Natural killer cell (primary cell): ENCODE results near the gene IVD. TPM values are rescaled to one million over a fixed set of nuclear protein-coding genes. Genes with fewer than 3 reads are reported as not detected.

Source experiments
- ATAC-seq, 3 donors: fragments of 150-1000 bp in 2 of 3; fragments of 200-7000 bp in 1 of 3; cut with Tn5 transposase; 1 replicate in 1 of 3; 2 replicates in 2 of 3; pipeline ENCODE4 v1.10.0; 2021; ENCODE audit warnings: mild to moderate bottlenecking in 2 of 3, moderate library complexity in 2 of 3
- DNase-seq, 2 donors: peaks; one replicate each; pipeline versions ENCODE4 v3.0.0 to v3.0.0-alpha.2; 2013 to 2021; ENCODE audit warnings: mixed read lengths in 1 of 2
- H3K27ac ChIP-seq: one replicate; pipeline ENCODE4 v1.5.1; 2013; ENCODE audit warnings: mild to moderate bottlenecking, low read length
- H3K27me3 ChIP-seq: one replicate; pipeline ENCODE4 v1.6.1; 2013; ENCODE audit warnings: low read length; ENCODE audit not compliant: control insufficient read depth, insufficient read depth
- H3K36me3 ChIP-seq: one replicate; pipeline ENCODE4 v1.6.1; 2013; ENCODE audit warnings: low read length; ENCODE audit not compliant: control insufficient read depth, insufficient read depth
- H3K4me1 ChIP-seq: one replicate; pipeline ENCODE4 v1.6.1; 2013; ENCODE audit warnings: low read length; ENCODE audit not compliant: control insufficient read depth, insufficient read depth
- H3K4me3 ChIP-seq: one replicate; pipeline ENCODE4 v1.5.1; 2013; ENCODE audit warnings: low read length
- H3K9me3 ChIP-seq: one replicate; pipeline ENCODE4 v1.6.1; 2013; ENCODE audit warnings: low read length; ENCODE audit not compliant: control insufficient read depth, insufficient read depth
- H3K27ac Mint-ChIP-seq, 2 donors: one replicate each; pipeline ENCODE4 v1.8.0; 2022; ENCODE audit warnings: mild to moderate bottlenecking in 2 of 2, mixed read lengths in 2 of 2, moderate library complexity in 1 of 2
- H3K27me3 Mint-ChIP-seq, 2 donors: one replicate each; pipeline ENCODE4 v1.8.0; 2022; ENCODE audit warnings: low read depth in 2 of 2, mixed read lengths in 2 of 2
- H3K36me3 Mint-ChIP-seq: one replicate; pipeline ENCODE4 v1.8.0; 2022; ENCODE audit warnings: mixed read lengths
- H3K4me1 Mint-ChIP-seq, 2 donors: one replicate each; pipeline ENCODE4 v1.8.0; 2022; ENCODE audit warnings: mixed read lengths in 2 of 2
- H3K4me3 Mint-ChIP-seq: one replicate; pipeline ENCODE4 v1.8.0; 2022; ENCODE audit warnings: mild to moderate bottlenecking, moderate library complexity, mixed read lengths
- H3K9me3 Mint-ChIP-seq, 2 donors: one replicate each; pipeline ENCODE4 v1.8.0; 2022; ENCODE audit warnings: mixed read lengths in 2 of 2
- CTCF ChIP-seq: fragments of 200-600 bp; IDR thresholded peaks from one replicate; pipeline ENCODE4 v1.8.0; 2022; ENCODE audit warnings: antibody characterized with exemption
- WGBS: methylation state at CpG from one replicate; pipeline ENCODE4 v1.1.7; 2013; ENCODE audit warnings: missing lambda C conversion rate; ENCODE audit not compliant: insufficient coverage; 5-methylcytosine and 5-hydroxymethylcytosine counted together
- intact Hi-C: fragments of 100-400 bp; cut with micrococcal nuclease; formaldehyde crosslinking; loops from one replicate; pipeline ENCODE4 v1.14.2; 2022
- total RNA-seq, 4 donors: library from RNA; stranded (reverse); fragments of 120-200 nt in 1 of 4; gene quantifications; one replicate each; pipeline versions ENCODE4 v1.2.3 to v1.2.4, GENCODE V29; 2013 to 2022

IVD gene
- total RNA-seq, 3 donors from 2014 or later (not counting 1 experiment from before 2014, with no cell fraction given), result 56.2 to 76.8 (median 67.3) TPM

GRCh38 chr15:40369971-40370370 lies 35.6 kb upstream of the IVD start:
- no peak overlapping the region for H3K27ac Mint-ChIP-seq

DNA sequence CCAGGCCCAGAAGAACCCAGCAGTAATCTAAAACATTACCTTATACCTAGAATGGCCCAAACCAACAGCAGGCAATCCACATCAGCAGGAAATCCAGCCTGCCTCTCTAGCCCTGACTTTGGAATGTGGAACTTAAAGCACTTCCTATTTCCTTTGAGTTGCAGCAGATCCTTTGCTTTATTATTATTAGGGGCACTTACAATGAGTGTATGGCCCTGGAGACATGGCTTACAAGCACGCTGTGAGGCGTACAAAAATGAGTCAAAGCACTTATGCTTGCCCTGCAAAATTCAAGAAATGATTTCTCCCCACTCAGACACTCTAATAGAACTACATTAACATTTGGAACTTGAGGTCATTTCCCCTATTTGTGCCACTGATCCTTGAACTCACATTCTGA lies 32.6 kb upstream of the IVD start:
- Histone ChIP-seq H3K4me3 (no peak overlapping the region), H3K36me3 (no peaks in the 10 kb centered on the region), H3K4me1 (peaks cover 7% of the 10 kb centered on the region), H3K9me3 (no peaks in the 10 kb centered on the region), H3K27ac (no peak overlapping the region), H3K27me3 (no peaks in the 10 kb centered on the region)
- DNase-seq (no peak), ATAC-seq (no peak)
- no peaks in the 10 kb centered on the region for H3K27me3 Mint-ChIP-seq
- no peak overlapping the region for H3K27ac Mint-ChIP-seq
- peaks cover 5% of the 10 kb centered on the region in 2 donors for H3K4me1 Mint-ChIP-seq
- no peaks in the 10 kb centered on the region for H3K36me3 Mint-ChIP-seq
- intact Hi-C loops, result no loop called here
- 67% methylated on average over 2 of the region's 2 CpGs for WGBS
- no peak overlapping the region for H3K4me3 Mint-ChIP-seq
- no peaks in the 10 kb centered on the region for H3K9me3 Mint-ChIP-seq
- no peak for TF ChIP-seq CTCF

More at GRCh38 chr15:40369971-40370370, 35.6 kb upstream of the IVD start:
- Mint-ChIP-seq H3K4me1 (peaks cover 18 to 32% of the 10 kb centered on the region in 2 donors), H3K4me3 (no peak overlapping the region), H3K27me3 (no peaks in the 10 kb centered on the region), H3K9me3 (no peaks in the 10 kb centered on the region), H3K36me3 (no peaks in the 10 kb centered on the region)
- ATAC-seq (no peak), DNase-seq (no peak)
- Histone ChIP-seq H3K4me3 (no peak overlapping the region), H3K27me3 (no peaks in the 10 kb centered on the region), H3K27ac (no peak overlapping the region), H3K36me3 (no peaks in the 10 kb centered on the region), H3K9me3 (no peaks in the 10 kb centered on the region), H3K4me1 (peaks cover 31% of the 10 kb centered on the region)
- intact Hi-C loops, result no loop called here
- WGBS, result 94% methylated on average over 13 of the region's 13 CpGs
- TF ChIP-seq CTCF, result no peak

- ATAC-seq (no peak), DNase-seq (no peak)
- H3K27ac Mint-ChIP-seq, result no peak overlapping the region
- no peaks in the 10 kb centered on the region for H3K9me3 Mint-ChIP-seq
- 89% methylated on average over 3 of the region's 3 CpGs for WGBS
- Histone ChIP-seq H3K4me3 (no peak overlapping the region), H3K9me3 (no peaks in the 10 kb centered on the region), H3K36me3 (no peaks in the 10 kb centered on the region), H3K27ac (no peak overlapping the region), H3K27me3 (no peaks in the 10 kb centered on the region), H3K4me1 (peaks cover 3% of the 10 kb centered on the region)
- H3K4me1 Mint-ChIP-seq, result peaks cover 3% of the 10 kb centered on the region in 2 donors
- TF ChIP-seq CTCF, result no peak
- H3K36me3 Mint-ChIP-seq, result no peaks in the 10 kb centered on the region
- no peak overlapping the region for H3K4me3 Mint-ChIP-seq
- H3K27me3 Mint-ChIP-seq, result peaks cover 0 to 5% of the 10 kb centered on the region in 2 donors
- intact Hi-C loops, result no loop called here
These were observed 28.0 kb upstream of the IVD start for GRCh38 chr15:40377606-40378005.

- Mint-ChIP-seq H3K36me3 (no peaks in the 10 kb centered on the region), H3K4me1 (peaks cover 14% of the 10 kb centered on the region in 2 donors), H3K9me3 (no peaks in the 10 kb centered on the region), H3K4me3 (no peak overlapping the region), H3K27me3 (peaks cover 0 to 5% of the 10 kb centered on the region in 2 donors), H3K27ac (no peak overlapping the region)
- H3K4me3 ChIP-seq, result no peak overlapping the region
- H3K9me3 ChIP-seq, result no peaks in the 10 kb centered on the region
- H3K27me3 ChIP-seq, result no peaks in the 10 kb centered on the region
- 96% methylated on average over 2 of the region's 4 CpGs for WGBS
- ATAC-seq (no peak), DNase-seq (no peak)
- peaks cover 10% of the 10 kb centered on the region for H3K4me1 ChIP-seq
- no peak for TF ChIP-seq CTCF
- H3K27ac ChIP-seq, result no peak overlapping the region
- no peaks in the 10 kb centered on the region for H3K36me3 ChIP-seq
- intact Hi-C loops, result no loop called here
These were observed 26.2 kb upstream of the IVD start for GRCh38 chr15:40379374-40379773.
